GM12878 (cell line): Measurements from ENCODE around the gene PPP1R14B. TPM values are rescaled to one million over a fixed set of nuclear protein-coding genes. Genes with fewer than 3 reads are reported as not detected.

Source experiments
- ATAC-seq: fragments of 200-7000 bp; cut with Tn5 transposase; 3 replicates; pipeline ENCODE4 v1.9.1; 2020; ENCODE audit warnings: mild to moderate bottlenecking, moderate library complexity
- BruUV-seq: library from RNA; stranded (reverse); fragments of 400-500 nt; replicated peaks from 2 replicates; lab custom pipeline; 2021; lab: Mats Ljungman, UMichigan
- CTCF ChIA-PET: fragments of 300-600 bp; sonication (Branson Sonifier 250); formaldehyde crosslinking; extraction: SDS; loops from one replicate; lab custom pipeline; 2021; ENCODE audit warnings: inconsistent platforms; lab: Yijun Ruan, JAX
- POLR2A ChIA-PET: fragments of 350-600 bp; formaldehyde crosslinking; extraction: SDS; loops from one replicate; lab custom pipeline; 2021; ENCODE audit warnings: inconsistent platforms; lab: Charles Lee
- RAD21 ChIA-PET: fragments of 300-600 bp; sonication (Branson Sonifier 250); formaldehyde crosslinking; loops from one replicate; lab custom pipeline; 2023; ENCODE audit warnings: antibody characterized with exemption; ENCODE audit not compliant: unreplicated experiment; lab: Charles Lee
- SMC1A ChIA-PET: fragments of 300-600 bp; sonication (Branson Sonifier 250); formaldehyde crosslinking; loops from one replicate; lab custom pipeline; 2023; ENCODE audit not compliant: unreplicated experiment, uncharacterized antibody; lab: Charles Lee
- DNase-seq: peaks from one replicate; pipeline ENCODE4 v3.0.0-alpha.2; 2011; ENCODE audit warnings: low read depth, low spot score
- FAIRE-seq: peaks from 3 replicates; lab custom pipeline; 2011; peaks lifted over from hg19 to GRCh38; lab: Jason Lieb, UNC
- H2AFZ ChIP-seq: 2 replicates; pipeline ENCODE4 v1.6.0; 2011; ENCODE audit warnings: low read depth, low read length, control low read depth; ENCODE audit not compliant: control insufficient read depth
- H3K27ac ChIP-seq: 2 replicates; pipeline ENCODE4 v1.5.1; 2011; ENCODE audit warnings: control low read depth; ENCODE audit not compliant: control insufficient read depth, insufficient read depth
- H3K27me3 ChIP-seq, 2 experiments: replicated peaks in 1 of 2; 2 replicates each; pipeline versions ENCODE4 v1.6.0 to v1.6.1; 2011; ENCODE audit warnings: low read length in 1 of 2; ENCODE audit not compliant: control insufficient read depth in 2 of 2, insufficient read depth in 2 of 2
- H3K36me3 ChIP-seq, 2 experiments: 2 replicates each; pipeline ENCODE4 v1.5.1; 2011; ENCODE audit warnings: low read length in 1 of 2; ENCODE audit not compliant: control insufficient read depth in 2 of 2, insufficient read depth in 2 of 2
- H3K4me1 ChIP-seq: 2 replicates; pipeline ENCODE4 v1.6.1; 2011; ENCODE audit warnings: mild to moderate bottlenecking, low read length, moderate library complexity, mixed read lengths; ENCODE audit not compliant: control insufficient read depth, insufficient read depth
- H3K4me2 ChIP-seq: 2 replicates; pipeline ENCODE4 v1.6.0; 2011; ENCODE audit warnings: control low read depth; ENCODE audit not compliant: control insufficient read depth, insufficient read depth
- H3K4me3 ChIP-seq: fragments of 200-600 bp; sonication (generic); 2 replicates; pipeline ENCODE4 v1.5.1; 2016
- H3K79me2 ChIP-seq: 2 replicates; pipeline ENCODE4 v1.6.0; 2011; ENCODE audit warnings: low read length; ENCODE audit not compliant: control insufficient read depth, insufficient read depth
- H3K9ac ChIP-seq: 2 replicates; pipeline ENCODE4 v1.8.0; 2011; ENCODE audit warnings: low read length, control low read depth, mixed read lengths; ENCODE audit not compliant: control insufficient read depth, insufficient read depth
- H3K9me3 ChIP-seq: replicated peaks from 3 replicates; pipeline ENCODE4 v1.5.1; 2011; ENCODE audit warnings: mild to moderate bottlenecking, low read length; ENCODE audit not compliant: control insufficient read depth, insufficient read depth
- H4K20me1 ChIP-seq: 2 replicates; pipeline ENCODE4 v1.6.0; 2011; ENCODE audit not compliant: control insufficient read depth, insufficient read depth
- ATF7 ChIP-seq: fragments of 450-650 bp; IDR thresholded peaks from 2 replicates; pipeline ENCODE4 v1.6.1; 2016; ENCODE audit warnings: low read depth, mild to moderate bottlenecking
- BACH1 ChIP-seq: fragments of 450-650 bp; IDR thresholded peaks from 2 replicates; pipeline ENCODE4 v1.6.1; 2017; ENCODE audit warnings: mild to moderate bottlenecking, borderline replicate concordance
- ETV6 ChIP-seq, 2 experiments: fragments of 450-650 bp in 1 of 2; IDR thresholded peaks in 1 of 2; conservative IDR thresholded peaks in 1 of 2; 2 replicates each; pipeline ENCODE4 v1.6.1; 2014; ENCODE audit warnings: antibody characterized with exemption in 1 of 2, borderline replicate concordance in 1 of 2, low read depth in 1 of 2, mild to moderate bottlenecking in 1 of 2, moderate library complexity in 1 of 2
- JUNB ChIP-seq: IDR thresholded peaks from 2 replicates; pipeline ENCODE4 v1.6.1; 2016; ENCODE audit warnings: antibody characterized with exemption, mild to moderate bottlenecking
- JUND ChIP-seq: IDR thresholded peaks from 2 replicates; pipeline ENCODE4 v1.6.1; 2012; ENCODE audit warnings: low read depth, mild to moderate bottlenecking, low read length, improper control_type of control experiment, moderate library complexity
- KAT2A ChIP-seq: conservative IDR thresholded peaks from 2 replicates; pipeline ENCODE4 v1.6.1; 2011; ENCODE audit warnings: low read depth, low read length; ENCODE audit not compliant: control insufficient read depth
- SPI1 ChIP-seq: IDR thresholded peaks from 2 replicates; pipeline ENCODE4 v1.6.1; 2011; ENCODE audit warnings: low read depth, mild to moderate bottlenecking, low read length, moderate library complexity, borderline replicate concordance; ENCODE audit not compliant: insufficient read depth
- ZNF384 ChIP-seq: IDR thresholded peaks from 2 replicates; pipeline ENCODE4 v1.6.1; 2012; ENCODE audit warnings: low read depth, mild to moderate bottlenecking, low read length, improper control_type of control experiment, borderline replicate concordance
- WGBS: methylation state at CpG from one replicate; pipeline ENCODE4 v1.1.6; 2016; ENCODE audit warnings: low lambda C conversion rate; ENCODE audit not compliant: insufficient replicate concordance, insufficient coverage; ENCODE audit errors: missing lambda C conversion rate; 5-methylcytosine and 5-hydroxymethylcytosine counted together
- in situ Hi-C: fragments of 300-500 bp; cut with MboI; formaldehyde crosslinking; loops from 9 replicates; pipeline ENCODE4 v1.14.3; 2018; ENCODE audit warnings: mixed read lengths
- intact Hi-C: fragments of 100-400 bp; cut with micrococcal nuclease; formaldehyde crosslinking; loops from one replicate; pipeline ENCODE4 v1.14.2; 2022; ENCODE audit not compliant: unreplicated experiment
- polyA plus RNA-seq, 11 experiments: library from polyadenylated mRNA; depleted of rRNA in 4 of 11; unstranded in 6 of 11; stranded (reverse) in 5 of 11; fragments of >200 nt; fragmentation: Nextera tagmentation in 4 of 11; fragmentation: Illumina TruSeq in 1 of 11; extraction: Ambion mirVana in 4 of 11; extraction: Trizol in 1 of 11; gene quantifications; 1 replicate in 1 of 11; 2 replicates in 10 of 11; pipeline versions ENCODE4 v1.2.1 to v1.2.3, GENCODE V29; 2011 to 2016; ENCODE audit warnings: inconsistent platforms in 2 of 11, missing spikeins in 2 of 11, low read depth in 1 of 11
- total RNA-seq, 4 experiments: library from RNA; depleted of rRNA in 3 of 4; stranded (reverse); fragments of >200 nt in 3 of 4; fragmentation: Illumina TruSeq in 1 of 4; extraction: Trizol in 1 of 4; gene quantifications; 2 replicates each; pipeline versions ENCODE4 v1.2.1 to v1.2.3, GENCODE V29; 2013 to 2021
- TF ChIP-seq, protein P1 (sequence below): IDR thresholded peaks from 2 replicates; pipeline ENCODE4 v1.6.1; 2012; ENCODE audit warnings: low read depth, low read length, improper control_type of control experiment
- TF ChIP-seq, protein P2 (sequence below): fragments of 450-650 bp; IDR thresholded peaks from 2 replicates; pipeline ENCODE4 v1.6.1; 2017; ENCODE audit warnings: low read depth, mild to moderate bottlenecking, moderate library complexity

PPP1R14B gene
- total and polyA plus RNA-seq, 10 of the 15 experiments (the other 5 are each of a cell fraction or from before 2014, with no cell fraction given), result 8.4 to 283 (median 124) TPM

GRCh38 chr11:64289002-64289564 lies 42.3 kb upstream of the PPP1R14B start:
- intact Hi-C loops, result no loop called here
- ATAC-seq (no peak), FAIRE-seq (no peak), DNase-seq (no peak)
- BruUV-seq, result no TSS peak
- H3K4me1 ChIP-seq, result peaks cover 7% of the 10 kb centered on the region
- no peaks in the 10 kb centered on the region for H3K9me3 ChIP-seq
- no peak overlapping the region for H3K9ac ChIP-seq
- H3K4me3 ChIP-seq, result no peak overlapping the region
- WGBS, result 71% methylated on average over 13 of the region's 13 CpGs
- H2AFZ ChIP-seq, result no peak overlapping the region
- no peaks in the 10 kb centered on the region; the same call in 1 of the 2 replicates for H4K20me1 ChIP-seq
- TF ChIP-seq BACH1 (no peak), ZNF384 (no peak), JUNB (no peak), KAT2A (no peak)
- TF ChIP-seq, protein P1, sequence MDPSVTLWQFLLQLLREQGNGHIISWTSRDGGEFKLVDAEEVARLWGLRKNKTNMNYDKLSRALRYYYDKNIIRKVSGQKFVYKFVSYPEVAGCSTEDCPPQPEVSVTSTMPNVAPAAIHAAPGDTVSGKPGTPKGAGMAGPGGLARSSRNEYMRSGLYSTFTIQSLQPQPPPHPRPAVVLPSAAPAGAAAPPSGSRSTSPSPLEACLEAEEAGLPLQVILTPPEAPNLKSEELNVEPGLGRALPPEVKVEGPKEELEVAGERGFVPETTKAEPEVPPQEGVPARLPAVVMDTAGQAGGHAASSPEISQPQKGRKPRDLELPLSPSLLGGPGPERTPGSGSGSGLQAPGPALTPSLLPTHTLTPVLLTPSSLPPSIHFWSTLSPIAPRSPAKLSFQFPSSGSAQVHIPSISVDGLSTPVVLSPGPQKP, result no peak
- peaks cover 3 to 10% of the 10 kb centered on the region in 2 experiments for H3K27me3 ChIP-seq
- no peak overlapping the region for H3K4me2 ChIP-seq
- peaks cover 0 to 2% of the 10 kb centered on the region in 2 experiments; a peak in 2 of 4 replicates for H3K36me3 ChIP-seq
- RAD21 ChIA-PET, result no interaction called here
- H3K27ac ChIP-seq, result no peak overlapping the region
- CTCF ChIA-PET, result interaction anchor here (1.3 to 2.3 kb wide), 3 partner anchors 12 to 85 kb away, joined by 4 to 9 read pairs (median 7); partner anchors contain the start of gene CATSPERZ
- POLR2A ChIA-PET, result interaction anchor here (1.2 kb wide), 1 partner anchor 19 kb away, joined by 3 read pairs; no protein-coding TSS in a partner anchor
- in situ Hi-C loops, result no loop called here
- SMC1A ChIA-PET, result no interaction called here
- peaks cover 9% of the 10 kb centered on the region for H3K79me2 ChIP-seq

GRCh38 chr11:64288353-64288750 lies 41.6 kb upstream of the PPP1R14B start:
- no peak overlapping the region for H3K27ac ChIP-seq
- H3K4me1 ChIP-seq, result peaks cover 7% of the 10 kb centered on the region
- no peak for FAIRE-seq
- CTCF ChIA-PET, result interaction anchor here (1.3 to 2.3 kb wide), 2 partner anchors 12 to 84 kb away, joined by 4 to 7 read pairs; partner anchors contain the start of gene CATSPERZ
- in situ Hi-C loops (no loop called here), intact Hi-C loops (no loop called here)
- H3K9ac ChIP-seq, result no peak overlapping the region
- DNase-seq, result no peak
- RAD21 ChIA-PET, result no interaction called here
- H3K27me3 ChIP-seq, result peaks cover 3 to 10% of the 10 kb centered on the region in 2 experiments
- H3K4me3 ChIP-seq, result no peak overlapping the region
- no peak overlapping the region for H3K4me2 ChIP-seq
- peaks cover 15% of the 10 kb centered on the region for H3K79me2 ChIP-seq
- SMC1A ChIA-PET, result no interaction called here
- 56% methylated on average over 9 of the region's 9 CpGs for WGBS
- H4K20me1 ChIP-seq, result no peaks in the 10 kb centered on the region; the same call in 1 of the 2 replicates
- no peak overlapping the region for H2AFZ ChIP-seq
- H3K9me3 ChIP-seq, result no peaks in the 10 kb centered on the region
- no TSS peak for BruUV-seq
- POLR2A ChIA-PET, result no interaction called here
- no peak for ATAC-seq
- H3K36me3 ChIP-seq, result peaks cover 0 to 2% of the 10 kb centered on the region in 2 experiments; a peak in 2 of 4 replicates
- no peak for TF ChIP-seq JUND
- TF ChIP-seq SPI1, result no peak
- TF ChIP-seq BACH1, result no peak
- no peak for TF ChIP-seq ETV6 (conservative IDR thresholded peaks at IDR 0.05 in 1 of 2, IDR thresholded peaks at IDR 0.05 in 1 of 2; ENCODE audit: borderline replicate concordance in 1 of 2, low read depth in 1 of 2)
- TF ChIP-seq, protein P2, sequence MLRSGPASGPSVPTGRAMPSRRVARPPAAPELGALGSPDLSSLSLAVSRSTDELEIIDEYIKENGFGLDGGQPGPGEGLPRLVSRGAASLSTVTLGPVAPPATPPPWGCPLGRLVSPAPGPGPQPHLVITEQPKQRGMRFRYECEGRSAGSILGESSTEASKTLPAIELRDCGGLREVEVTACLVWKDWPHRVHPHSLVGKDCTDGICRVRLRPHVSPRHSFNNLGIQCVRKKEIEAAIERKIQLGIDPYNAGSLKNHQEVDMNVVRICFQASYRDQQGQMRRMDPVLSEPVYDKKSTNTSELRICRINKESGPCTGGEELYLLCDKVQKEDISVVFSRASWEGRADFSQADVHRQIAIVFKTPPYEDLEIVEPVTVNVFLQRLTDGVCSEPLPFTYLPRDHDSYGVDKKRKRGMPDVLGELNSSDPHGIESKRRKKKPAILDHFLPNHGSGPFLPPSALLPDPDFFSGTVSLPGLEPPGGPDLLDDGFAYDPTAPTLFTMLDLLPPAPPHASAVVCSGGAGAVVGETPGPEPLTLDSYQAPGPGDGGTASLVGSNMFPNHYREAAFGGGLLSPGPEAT, result no peak
- no peak for TF ChIP-seq ATF7
